ENCODE measurements around the gene PHLDA3.

- TF ChIP-seq MAX (IDR thresholded peaks at IDR 0.05; ENCODE audit: insufficient read depth, insufficient read length) (no peak), POLR2AphosphoS5 (IDR thresholded peaks at IDR 0.05; ENCODE audit: insufficient read depth, low read depth, low read length) (no peak)
These were observed 49.7 kb downstream of the PHLDA3 start for GRCh38 chr1:201419256-201419655.
